ENCODE results near the gene CD93.

The CD93 gene

DNA sequence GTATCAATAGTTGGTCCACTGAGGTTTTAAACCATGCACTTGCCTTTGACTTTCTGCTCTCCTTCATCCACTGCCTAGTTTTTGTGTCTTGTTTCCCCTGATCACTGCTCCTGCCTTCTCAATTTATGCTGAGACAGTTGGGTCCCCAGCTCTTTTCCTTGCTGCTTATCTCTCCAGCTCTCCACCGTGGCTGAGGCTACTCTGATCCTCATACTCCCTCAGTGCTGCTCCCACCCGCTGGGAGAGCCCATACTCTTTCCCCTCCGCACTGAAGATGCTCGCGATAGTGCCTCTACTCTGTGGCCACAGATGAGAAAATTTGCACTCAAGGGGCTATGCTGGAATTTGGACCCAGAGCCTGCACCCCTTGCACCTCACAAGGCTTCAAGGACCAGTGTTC is 33.2 kb downstream of the CD93 start:
- DNase-seq, result no peak

DNA sequence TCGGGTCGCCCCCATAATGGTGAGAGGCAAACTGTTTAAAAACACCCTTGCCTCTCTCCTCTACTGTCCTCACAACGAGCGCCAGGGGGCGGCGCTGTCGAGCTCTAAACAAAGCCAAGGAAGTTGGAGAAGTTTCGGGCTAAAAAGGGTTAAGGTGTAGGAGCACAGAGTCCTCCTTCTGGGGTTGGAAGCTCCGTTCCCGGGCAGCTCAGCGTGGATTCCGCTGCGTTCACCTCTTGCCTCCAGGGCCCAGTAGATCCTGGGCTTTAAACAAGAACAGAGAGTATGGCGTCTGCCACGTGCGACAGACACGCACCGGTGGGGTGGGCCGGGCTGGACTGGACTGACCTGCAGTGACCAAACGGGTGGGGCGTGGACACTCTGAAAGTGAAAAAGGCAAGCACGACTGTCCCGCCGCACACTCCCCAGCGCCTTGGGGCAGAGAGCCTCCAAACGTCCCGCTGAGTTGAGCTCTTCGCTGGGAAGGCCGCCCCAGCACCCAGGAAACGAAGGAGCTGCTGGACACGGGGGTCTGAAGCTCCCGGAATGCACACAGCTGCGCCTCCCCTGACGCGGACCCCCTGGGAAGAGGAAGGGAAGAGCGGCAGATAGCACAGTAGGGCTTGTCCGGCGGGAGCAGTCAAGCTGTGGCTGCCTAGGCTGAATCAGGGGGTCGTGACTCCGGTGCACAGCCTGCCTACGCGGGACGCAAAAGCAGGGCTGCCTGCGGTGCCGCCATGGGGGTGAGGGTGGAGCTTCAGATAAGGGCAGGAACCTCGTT is 35.1 kb downstream of the CD93 start:
- peak; percentile 27 for DNase-seq

GRCh38 chr20:23050076-23050838 is 35.9 kb downstream of the CD93 start:
- no peak for DNase-seq

DNA sequence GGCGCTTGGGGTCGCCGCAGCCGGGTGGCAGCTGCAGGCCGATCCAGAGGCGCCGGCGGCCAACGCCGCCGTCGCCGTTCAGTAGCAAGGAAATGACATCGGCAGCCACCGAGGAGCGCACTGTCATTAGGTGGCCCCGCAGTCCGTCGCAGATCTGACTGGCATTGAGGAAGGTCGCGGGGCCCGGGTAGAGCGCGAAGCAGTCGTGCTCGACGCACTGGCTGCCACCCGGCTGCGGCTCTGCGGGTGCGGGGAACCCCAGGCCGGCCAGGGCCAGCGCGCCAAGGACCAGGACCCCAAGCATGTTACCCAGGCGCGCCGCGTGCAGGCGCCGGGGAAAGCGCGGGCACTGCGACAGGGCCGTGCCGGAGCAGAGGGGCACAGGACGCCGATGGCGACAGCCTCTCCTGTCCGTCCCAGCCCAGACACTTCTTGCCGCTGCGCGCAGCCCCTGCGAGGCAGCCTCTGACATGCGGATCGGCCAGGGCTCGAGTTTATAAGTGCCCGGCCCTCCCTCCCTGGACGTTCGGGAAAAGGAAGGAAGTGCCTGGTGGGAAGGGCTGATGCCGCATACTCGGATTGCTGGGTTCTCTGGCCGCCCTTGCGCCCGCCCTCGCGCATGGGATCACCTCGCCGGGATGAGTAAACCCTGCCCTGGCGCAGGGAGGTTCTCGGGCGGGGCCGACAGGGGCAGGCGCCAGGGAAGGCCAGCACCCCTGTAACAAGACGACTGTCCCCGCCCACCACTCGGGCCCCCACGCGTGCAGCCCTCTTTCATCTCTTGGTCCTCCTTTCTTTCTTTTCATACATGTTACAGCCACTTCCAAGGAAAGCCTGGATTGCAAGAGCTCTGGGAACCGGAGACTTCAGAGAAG is 36.7 kb downstream of the CD93 start, which contains the start of gene THBD:
TSS of gene THBD (minus strand) at position 472 of the 875 bp plus-strand sequence. CDS start at position 304, 168 bp downstream.
- DNase-seq, result peak; percentile 88

DNA sequence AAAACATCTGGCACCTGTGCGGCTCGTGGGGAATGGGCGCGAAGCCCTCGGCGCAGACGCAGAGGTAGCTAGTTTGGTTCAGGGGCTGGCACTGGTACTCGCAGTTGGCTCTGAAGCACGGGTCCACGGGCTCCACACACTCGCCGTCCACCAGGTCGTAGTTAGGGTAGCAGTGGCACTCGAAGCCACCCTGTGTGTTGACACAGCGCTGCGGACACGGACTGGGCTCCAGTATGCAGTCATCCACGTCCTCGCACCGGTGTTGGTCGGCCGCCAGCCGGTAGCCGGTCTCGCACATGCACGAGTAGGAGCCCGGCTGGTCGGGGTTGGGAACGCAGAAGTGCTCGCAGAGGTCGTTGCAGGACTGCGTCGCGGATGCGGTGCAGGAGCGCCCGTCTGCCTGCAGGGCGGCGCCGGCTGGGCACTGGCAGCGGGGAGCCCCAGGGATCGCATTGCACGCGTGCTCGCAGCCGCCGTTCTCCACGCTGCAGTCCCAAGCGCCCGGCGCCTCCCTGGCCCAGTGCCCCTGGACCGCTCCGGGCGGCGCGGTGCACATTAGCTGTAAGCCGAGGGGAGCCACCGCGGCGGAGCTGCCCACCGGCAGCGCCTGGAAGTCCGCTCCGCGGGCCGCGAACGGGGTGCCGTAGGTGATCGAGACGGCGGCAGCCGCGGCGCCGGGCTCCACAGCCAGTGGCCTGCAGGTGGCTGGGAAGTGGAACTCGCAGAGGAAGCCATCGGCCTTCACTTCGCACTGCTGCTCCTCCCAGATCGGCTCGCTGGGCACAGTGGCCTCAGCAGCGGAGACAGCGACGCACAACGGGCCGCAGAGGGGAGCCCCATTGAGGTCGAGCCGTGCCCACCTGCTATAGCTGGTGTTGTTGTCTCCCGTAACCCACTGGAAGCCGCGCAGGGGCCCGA is 37.6 kb downstream of the CD93 start:
- DNase-seq, result peak; percentile 77

DNA sequence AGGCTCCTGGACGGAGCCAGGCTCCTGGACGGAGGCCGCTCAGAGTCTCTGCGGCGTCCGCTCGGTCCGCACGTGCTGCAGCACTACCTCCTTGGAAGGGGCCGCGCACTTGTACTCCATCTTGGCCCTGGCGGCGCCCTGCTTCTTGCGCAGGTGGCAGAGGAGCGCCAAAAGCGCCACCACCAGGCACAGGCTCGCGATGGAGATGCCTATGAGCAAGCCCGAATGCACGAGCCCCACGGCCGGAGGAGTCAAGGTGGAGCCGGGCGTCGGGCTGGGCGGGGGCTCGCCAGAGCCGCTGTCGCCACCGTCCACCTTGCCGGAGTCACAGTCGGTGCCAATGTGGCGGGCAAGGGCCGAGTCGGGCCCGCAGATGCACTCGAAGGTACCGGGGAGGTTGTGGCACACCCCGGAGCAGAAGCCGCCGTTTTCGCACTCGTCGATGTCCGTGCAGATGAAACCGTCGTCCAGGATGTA is 38.3 kb downstream of the CD93 start:
- peak; percentile 56 for DNase-seq

DNA sequence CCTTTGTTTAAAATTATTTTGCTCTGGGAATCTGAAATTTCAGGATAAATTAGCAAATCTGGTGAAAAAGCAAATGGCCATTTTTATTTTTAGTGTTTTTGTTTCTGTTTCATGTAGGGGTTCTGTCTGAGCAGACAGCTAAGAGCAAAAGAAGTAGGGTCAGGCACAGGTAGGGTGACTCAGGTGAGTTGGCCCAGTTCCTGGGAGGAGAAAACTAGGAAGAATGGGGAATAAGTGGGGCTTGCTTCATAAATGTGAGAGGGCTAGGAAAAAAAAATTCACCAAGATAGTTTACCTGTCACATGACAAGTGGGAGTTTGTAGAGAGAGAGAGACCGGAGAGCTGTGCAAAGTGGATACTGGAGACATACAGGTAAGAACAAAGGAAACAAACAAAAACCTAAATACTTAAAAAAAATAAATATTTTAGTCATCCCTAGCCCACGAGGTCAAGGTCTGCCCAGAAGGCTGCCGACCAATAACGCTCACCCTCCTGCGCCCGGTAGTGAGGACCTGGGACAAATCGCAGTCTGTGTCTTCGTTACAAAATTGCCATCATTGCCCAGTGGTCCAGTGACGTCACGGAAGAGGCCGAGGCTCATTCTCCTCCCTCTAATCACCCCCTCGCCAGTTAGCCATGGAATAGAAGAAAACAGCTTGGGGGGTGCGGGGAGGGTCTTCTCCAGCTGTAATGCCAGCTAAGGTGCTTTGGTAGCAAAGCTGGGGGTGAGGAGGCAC is 39.0 kb downstream of the CD93 start:
- peak; percentile 56 for DNase-seq

- peak; percentile 27 for DNase-seq
Observed at GRCh38 chr20:23046431-23046830, 39.7 kb downstream of the CD93 start.

- DNase-seq, result no peak
Observed at GRCh38 chr20:23043376-23043775, 42.7 kb downstream of the CD93 start.

DNA sequence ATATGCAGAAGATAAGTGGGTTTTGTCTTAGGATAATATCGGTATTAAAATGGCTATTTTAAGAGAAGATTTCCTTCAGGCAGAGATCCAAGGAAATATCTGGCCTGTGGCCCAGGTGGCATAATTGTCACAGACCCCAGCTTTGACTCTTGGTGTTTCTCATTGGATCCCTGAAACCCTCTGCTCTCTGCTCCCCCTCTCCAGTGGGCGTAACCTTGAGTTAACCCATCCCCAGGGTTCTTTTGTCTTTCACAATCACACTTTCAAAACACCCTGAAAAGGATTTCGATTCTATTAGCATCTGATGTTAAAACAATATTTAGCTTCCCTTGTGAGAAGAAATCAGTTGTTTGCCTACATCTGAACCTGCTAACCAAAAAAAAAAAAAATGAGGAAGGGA is 43.9 kb downstream of the CD93 start:
- no peak for DNase-seq

GRCh38 chr20:23039885-23040508 is 46.1 kb downstream of the CD93 start:
- no peak for DNase-seq

DNA sequence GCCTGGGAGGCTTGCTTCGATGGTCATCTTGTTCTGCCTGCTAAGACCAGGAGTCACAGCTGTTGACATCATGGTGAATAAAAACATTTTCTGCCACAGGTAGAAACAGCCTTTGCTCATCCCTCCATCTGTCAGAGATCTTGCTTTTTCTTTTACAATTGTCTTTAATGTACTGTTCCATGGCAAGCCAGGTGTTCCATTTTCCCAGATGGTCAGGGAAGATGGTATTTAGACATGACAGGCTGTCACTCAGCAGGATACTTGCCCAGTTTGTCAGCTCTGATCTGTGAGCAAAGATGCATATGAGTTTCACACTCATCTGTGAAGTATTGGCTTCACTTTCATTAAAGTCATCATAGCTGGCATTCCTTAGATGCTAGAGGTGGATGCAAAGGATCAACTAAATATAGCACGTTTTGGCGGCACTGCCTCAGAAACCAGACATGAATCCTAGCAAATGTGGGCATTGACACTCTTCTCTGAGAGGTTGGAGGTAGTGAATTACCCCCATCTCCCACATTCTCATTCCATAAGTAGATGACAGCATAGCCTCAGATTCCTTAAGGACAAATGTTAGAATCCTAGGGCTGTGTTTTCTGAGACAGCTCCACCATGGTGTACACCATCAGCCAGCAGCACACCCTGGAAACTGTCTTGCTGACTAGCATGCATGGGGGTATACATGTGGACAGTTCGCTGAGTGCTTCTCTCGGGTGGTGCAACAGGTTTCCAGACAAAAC is 46.8 kb downstream of the CD93 start:
- DNase-seq, result no peak

GRCh38 chr20:23037017-23037481 is 49.1 kb downstream of the CD93 start:
- DNase-seq, result peak; percentile 92

GRCh38 chr20:23036371-23036770 is 49.8 kb downstream of the CD93 start:
- no peak for DNase-seq

- DNase-seq, result no peak
Observed at GRCh38 chr20:23035731-23036130, 50.4 kb downstream of the CD93 start.

DNA sequence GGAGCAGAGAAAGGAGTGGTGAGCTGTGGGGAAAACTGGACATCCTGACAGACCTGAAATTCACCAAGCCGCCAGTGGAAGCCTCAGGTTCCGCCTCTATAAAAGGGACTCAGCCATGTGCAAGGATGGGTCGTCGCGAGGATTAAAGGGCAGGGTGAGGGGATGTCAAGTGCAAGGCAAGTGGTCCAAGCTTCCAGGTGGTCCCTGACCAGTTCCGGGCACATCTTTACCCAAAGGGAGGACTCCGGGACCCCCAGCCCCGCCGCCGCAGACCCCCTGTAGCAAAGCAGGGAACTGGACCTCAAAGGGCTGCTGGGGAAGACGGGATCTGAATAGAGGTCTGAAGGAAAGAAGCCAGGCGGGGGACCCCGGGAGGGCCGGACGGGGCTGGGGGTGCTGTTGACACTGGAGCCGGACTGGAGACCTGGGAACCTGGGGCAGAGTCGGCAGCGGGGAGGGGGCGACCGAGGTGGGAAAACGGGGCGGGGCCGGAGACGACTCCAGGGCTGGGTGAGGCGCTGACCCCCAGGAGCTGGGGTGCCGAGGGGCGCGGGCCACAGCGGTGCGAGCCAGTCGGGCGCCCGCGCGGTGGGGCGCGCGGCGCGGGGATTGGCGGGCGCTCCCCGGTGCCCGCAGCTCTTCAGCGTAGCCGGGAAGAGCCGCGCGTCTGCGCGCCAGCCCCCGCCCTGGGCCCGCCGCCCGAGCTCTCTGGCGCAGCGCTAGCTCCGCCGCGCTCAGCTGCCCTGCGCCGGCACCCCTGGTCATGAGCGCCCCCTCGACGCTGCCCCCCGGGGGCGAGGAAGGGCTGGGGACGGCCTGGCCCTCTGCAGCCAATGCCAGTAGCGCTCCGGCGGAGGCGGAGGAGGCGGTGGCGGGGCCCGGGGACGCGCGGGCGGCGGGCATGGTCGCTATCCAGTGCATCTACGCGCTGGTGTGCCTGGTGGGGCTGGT is 51.1 kb downstream of the CD93 start, which contains the start of gene SSTR4:
TSS of gene SSTR4 (plus strand) at position 592 of the 951 bp plus-strand sequence. CDS start at position 764, 172 bp downstream.
- no peak for DNase-seq

GRCh38 chr20:23033918-23034317 is 52.2 kb downstream of the CD93 start:
- no peak for DNase-seq

- no peak for DNase-seq
Observed at GRCh38 chr20:23032750-23033078, 53.4 kb downstream of the CD93 start.

All from NCI-H510A treated with DMSO at 0.1 percent for 48 hours (cell line).